Sigmoid colon (tissue), 4 donors: Measurements from ENCODE around the gene PCBP1.

Source experiments
- EP300 ChIP-seq, 4 donors: sonication (generic); formaldehyde crosslinking; IDR thresholded peaks; one replicate each; pipeline ENCODE4 v1.6.1; 2017; ENCODE audit warnings: antibody characterized with exemption in 4 of 4
- POLR2A ChIP-seq, 2 donors: fragments of 450-650 bp; IDR thresholded peaks; one replicate each; pipeline ENCODE4 v1.6.1; 2016; ENCODE audit warnings: antibody characterized with exemption in 2 of 2, mild to moderate bottlenecking in 2 of 2, moderate library complexity in 2 of 2
- TF ChIP-seq, protein P1 (sequence below), 4 experiments: fragments of 450-650 bp in 3 of 4; fragments of 200-600 bp in 1 of 4; IDR thresholded peaks; one replicate each; pipeline ENCODE4 v1.5.1; 2016 to 2019; ENCODE audit warnings: antibody characterized with exemption in 4 of 4, mild to moderate bottlenecking in 3 of 4, moderate library complexity in 2 of 4

DNA sequence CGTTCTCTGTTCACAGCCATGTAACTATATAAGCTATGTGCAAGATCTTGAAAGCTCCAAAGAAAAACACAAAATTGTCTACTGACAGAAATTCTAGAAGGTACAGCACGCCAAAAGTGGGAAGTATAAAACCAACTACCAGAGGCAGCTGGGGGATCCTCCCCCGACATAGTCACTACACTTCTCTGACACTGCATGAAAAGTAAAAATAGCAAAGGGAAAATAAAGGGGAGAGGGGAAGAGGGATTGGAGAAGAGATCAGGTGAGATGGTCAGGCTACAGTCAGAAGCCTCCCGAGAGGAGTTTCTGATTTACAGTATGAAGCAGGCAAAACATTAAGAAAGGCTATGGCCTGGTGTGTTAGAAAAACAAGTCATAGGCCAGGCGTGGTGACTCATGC lies 39.8 kb upstream of the PCBP1 start:
- no peak for TF ChIP-seq POLR2A (IDR thresholded peaks at IDR 0.05)
- TF ChIP-seq, protein P1, sequence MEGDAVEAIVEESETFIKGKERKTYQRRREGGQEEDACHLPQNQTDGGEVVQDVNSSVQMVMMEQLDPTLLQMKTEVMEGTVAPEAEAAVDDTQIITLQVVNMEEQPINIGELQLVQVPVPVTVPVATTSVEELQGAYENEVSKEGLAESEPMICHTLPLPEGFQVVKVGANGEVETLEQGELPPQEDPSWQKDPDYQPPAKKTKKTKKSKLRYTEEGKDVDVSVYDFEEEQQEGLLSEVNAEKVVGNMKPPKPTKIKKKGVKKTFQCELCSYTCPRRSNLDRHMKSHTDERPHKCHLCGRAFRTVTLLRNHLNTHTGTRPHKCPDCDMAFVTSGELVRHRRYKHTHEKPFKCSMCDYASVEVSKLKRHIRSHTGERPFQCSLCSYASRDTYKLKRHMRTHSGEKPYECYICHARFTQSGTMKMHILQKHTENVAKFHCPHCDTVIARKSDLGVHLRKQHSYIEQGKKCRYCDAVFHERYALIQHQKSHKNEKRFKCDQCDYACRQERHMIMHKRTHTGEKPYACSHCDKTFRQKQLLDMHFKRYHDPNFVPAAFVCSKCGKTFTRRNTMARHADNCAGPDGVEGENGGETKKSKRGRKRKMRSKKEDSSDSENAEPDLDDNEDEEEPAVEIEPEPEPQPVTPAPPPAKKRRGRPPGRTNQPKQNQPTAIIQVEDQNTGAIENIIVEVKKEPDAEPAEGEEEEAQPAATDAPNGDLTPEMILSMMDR (IDR thresholded peaks at IDR 0.05) = no peak
- TF ChIP-seq EP300 (IDR thresholded peaks at IDR 0.05) = no peak
